ENCODE measurements around the gene SPAG16.

The SPAG16 gene

GRCh38 chr2:213496226-213496625 lies 212.0 kb downstream of the SPAG16 start:
- Histone ChIP-seq H3K9me3 (ENCODE audit: control insufficient read depth in 1 of 2, low read length in 2 of 2) (no peaks in the 10 kb centered on the region), H3K27ac (ENCODE audit: low read depth, low read length) (no peak overlapping the region), H3K9ac (ENCODE audit: low read depth in 1 of 2, low read length in 2 of 2) (no peak overlapping the region), H3K4me3 (ENCODE audit: low read depth in 1 of 2, low read length in 2 of 2) (no peak overlapping the region), H3K27me3 (ENCODE audit: control insufficient read depth in 1 of 2, insufficient read depth in 2 of 2, low read length in 2 of 2) (no peaks in the 10 kb centered on the region), H3K4me1 (ENCODE audit: control insufficient read depth in 1 of 2, insufficient read depth in 2 of 2, low read length in 2 of 2) (peaks cover 0 to 15% of the 10 kb centered on the region in 2 donors), H3K36me3 (ENCODE audit: control insufficient read depth in 1 of 2, insufficient read depth in 2 of 2, low read length in 2 of 2) (no peaks in the 10 kb centered on the region)

GRCh38 chr2:213500881-213501280 lies 216.6 kb downstream of the SPAG16 start:
- Histone ChIP-seq H3K27me3 (ENCODE audit: control insufficient read depth in 1 of 2, insufficient read depth in 2 of 2, low read length in 2 of 2) (no peaks in the 10 kb centered on the region), H3K9me3 (ENCODE audit: control insufficient read depth in 1 of 2, low read length in 2 of 2) (no peaks in the 10 kb centered on the region), H3K27ac (ENCODE audit: low read depth, low read length) (no peak overlapping the region), H3K36me3 (ENCODE audit: control insufficient read depth in 1 of 2, insufficient read depth in 2 of 2, low read length in 2 of 2) (no peaks in the 10 kb centered on the region), H3K9ac (ENCODE audit: low read depth in 1 of 2, low read length in 2 of 2) (no peak overlapping the region), H3K4me3 (ENCODE audit: low read depth in 1 of 2, low read length in 2 of 2) (no peak overlapping the region), H3K4me1 (ENCODE audit: control insufficient read depth in 1 of 2, insufficient read depth in 2 of 2, low read length in 2 of 2) (peaks cover 0 to 2% of the 10 kb centered on the region in 2 donors)

GRCh38 chr2:213524164-213524563 lies 239.9 kb downstream of the SPAG16 start:
- H3K27me3 ChIP-seq (ENCODE audit: control insufficient read depth in 1 of 2, insufficient read depth in 2 of 2, low read length in 2 of 2), result no peaks in the 10 kb centered on the region
- no peak overlapping the region for H3K27ac ChIP-seq (ENCODE audit: low read depth, low read length)
- no peaks in the 10 kb centered on the region for H3K4me1 ChIP-seq (ENCODE audit: control insufficient read depth in 1 of 2, insufficient read depth in 2 of 2, low read length in 2 of 2)
- no peak overlapping the region for H3K4me3 ChIP-seq (ENCODE audit: low read depth in 1 of 2, low read length in 2 of 2)
- no peaks in the 10 kb centered on the region for H3K36me3 ChIP-seq (ENCODE audit: control insufficient read depth in 1 of 2, insufficient read depth in 2 of 2, low read length in 2 of 2)
- H3K9ac ChIP-seq (ENCODE audit: low read depth in 1 of 2, low read length in 2 of 2), result no peak overlapping the region
- H3K9me3 ChIP-seq (ENCODE audit: control insufficient read depth in 1 of 2, low read length in 2 of 2), result peaks cover 4 to 12% of the 10 kb centered on the region in 2 donors

GRCh38 chr2:213537579-213537978 lies 253.3 kb downstream of the SPAG16 start:
- Histone ChIP-seq H3K9ac (ENCODE audit: low read depth in 1 of 2, low read length in 2 of 2) (no peak overlapping the region), H3K27ac (ENCODE audit: low read depth, low read length) (no peak overlapping the region), H3K4me1 (ENCODE audit: control insufficient read depth in 1 of 2, insufficient read depth in 2 of 2, low read length in 2 of 2) (no peaks in the 10 kb centered on the region), H3K4me3 (ENCODE audit: low read depth in 1 of 2, low read length in 2 of 2) (no peak overlapping the region), H3K36me3 (ENCODE audit: control insufficient read depth in 1 of 2, insufficient read depth in 2 of 2, low read length in 2 of 2) (no peaks in the 10 kb centered on the region), H3K9me3 (ENCODE audit: control insufficient read depth in 1 of 2, low read length in 2 of 2) (no peaks in the 10 kb centered on the region), H3K27me3 (ENCODE audit: control insufficient read depth in 1 of 2, insufficient read depth in 2 of 2, low read length in 2 of 2) (no peaks in the 10 kb centered on the region)

GRCh38 chr2:213544940-213545339 lies 260.7 kb downstream of the SPAG16 start:
- Histone ChIP-seq H3K27ac (ENCODE audit: low read depth, low read length) (no peak overlapping the region), H3K36me3 (ENCODE audit: control insufficient read depth in 1 of 2, insufficient read depth in 2 of 2, low read length in 2 of 2) (no peaks in the 10 kb centered on the region)

GRCh38 chr2:213545481-213545880 lies 261.2 kb downstream of the SPAG16 start:
- no peak overlapping the region for H3K4me3 ChIP-seq (ENCODE audit: low read depth in 1 of 2, low read length in 2 of 2)
- H3K27ac ChIP-seq (ENCODE audit: low read depth, low read length), result no peak overlapping the region
- H3K9ac ChIP-seq (ENCODE audit: low read depth in 1 of 2, low read length in 2 of 2), result no peak overlapping the region
- H3K36me3 ChIP-seq (ENCODE audit: control insufficient read depth in 1 of 2, insufficient read depth in 2 of 2, low read length in 2 of 2), result no peaks in the 10 kb centered on the region
- H3K27me3 ChIP-seq (ENCODE audit: control insufficient read depth in 1 of 2, insufficient read depth in 2 of 2, low read length in 2 of 2), result no peaks in the 10 kb centered on the region
- H3K9me3 ChIP-seq (ENCODE audit: control insufficient read depth in 1 of 2, low read length in 2 of 2), result no peaks in the 10 kb centered on the region
- H3K4me1 ChIP-seq (ENCODE audit: control insufficient read depth in 1 of 2, insufficient read depth in 2 of 2, low read length in 2 of 2), result no peaks in the 10 kb centered on the region

More at GRCh38 chr2:213544940-213545339, 260.7 kb downstream of the SPAG16 start:
- Histone ChIP-seq H3K27me3 (ENCODE audit: control insufficient read depth in 1 of 2, insufficient read depth in 2 of 2, low read length in 2 of 2) (no peaks in the 10 kb centered on the region), H3K4me3 (ENCODE audit: low read depth in 1 of 2, low read length in 2 of 2) (no peak overlapping the region), H3K9ac (ENCODE audit: low read depth in 1 of 2, low read length in 2 of 2) (no peak overlapping the region), H3K4me1 (ENCODE audit: control insufficient read depth in 1 of 2, insufficient read depth in 2 of 2, low read length in 2 of 2) (no peaks in the 10 kb centered on the region), H3K9me3 (ENCODE audit: control insufficient read depth in 1 of 2, low read length in 2 of 2) (no peaks in the 10 kb centered on the region)

- Histone ChIP-seq H3K27ac (ENCODE audit: low read depth, low read length) (no peak overlapping the region), H3K9me3 (ENCODE audit: control insufficient read depth in 1 of 2, low read length in 2 of 2) (no peaks in the 10 kb centered on the region), H3K27me3 (ENCODE audit: control insufficient read depth in 1 of 2, insufficient read depth in 2 of 2, low read length in 2 of 2) (no peaks in the 10 kb centered on the region), H3K4me1 (ENCODE audit: control insufficient read depth in 1 of 2, insufficient read depth in 2 of 2, low read length in 2 of 2) (no peaks in the 10 kb centered on the region), H3K36me3 (ENCODE audit: control insufficient read depth in 1 of 2, insufficient read depth in 2 of 2, low read length in 2 of 2) (no peaks in the 10 kb centered on the region), H3K9ac (ENCODE audit: low read depth in 1 of 2, low read length in 2 of 2) (no peak overlapping the region), H3K4me3 (ENCODE audit: low read depth in 1 of 2, low read length in 2 of 2) (no peak overlapping the region)
Measured at GRCh38 chr2:213545964-213546475, 261.8 kb downstream of the SPAG16 start.

GRCh38 chr2:213551526-213551925 lies 267.3 kb downstream of the SPAG16 start:
- H3K36me3 ChIP-seq (ENCODE audit: control insufficient read depth in 1 of 2, insufficient read depth in 2 of 2, low read length in 2 of 2), result no peaks in the 10 kb centered on the region
- no peak overlapping the region for H3K27ac ChIP-seq (ENCODE audit: low read depth, low read length)
- no peaks in the 10 kb centered on the region for H3K9me3 ChIP-seq (ENCODE audit: control insufficient read depth in 1 of 2, low read length in 2 of 2)
- H3K4me1 ChIP-seq (ENCODE audit: control insufficient read depth in 1 of 2, insufficient read depth in 2 of 2, low read length in 2 of 2), result no peaks in the 10 kb centered on the region
- H3K9ac ChIP-seq (ENCODE audit: low read depth in 1 of 2, low read length in 2 of 2), result no peak overlapping the region
- H3K27me3 ChIP-seq (ENCODE audit: control insufficient read depth in 1 of 2, insufficient read depth in 2 of 2, low read length in 2 of 2), result no peaks in the 10 kb centered on the region
- no peak overlapping the region for H3K4me3 ChIP-seq (ENCODE audit: low read depth in 1 of 2, low read length in 2 of 2)

- Histone ChIP-seq H3K36me3 (ENCODE audit: control insufficient read depth in 1 of 2, insufficient read depth in 2 of 2, low read length in 2 of 2) (no peaks in the 10 kb centered on the region), H3K4me1 (ENCODE audit: control insufficient read depth in 1 of 2, insufficient read depth in 2 of 2, low read length in 2 of 2) (no peaks in the 10 kb centered on the region), H3K9ac (ENCODE audit: low read depth in 1 of 2, low read length in 2 of 2) (no peak overlapping the region), H3K27me3 (ENCODE audit: control insufficient read depth in 1 of 2, insufficient read depth in 2 of 2, low read length in 2 of 2) (no peaks in the 10 kb centered on the region), H3K27ac (ENCODE audit: low read depth, low read length) (no peak overlapping the region), H3K4me3 (ENCODE audit: low read depth in 1 of 2, low read length in 2 of 2) (no peak overlapping the region), H3K9me3 (ENCODE audit: control insufficient read depth in 1 of 2, low read length in 2 of 2) (peaks cover 0 to 3% of the 10 kb centered on the region in 2 donors)
Measured at GRCh38 chr2:213559053-213559452, 274.8 kb downstream of the SPAG16 start.

- Histone ChIP-seq H3K27ac (ENCODE audit: low read depth, low read length) (no peak overlapping the region), H3K27me3 (ENCODE audit: control insufficient read depth in 1 of 2, insufficient read depth in 2 of 2, low read length in 2 of 2) (no peaks in the 10 kb centered on the region), H3K4me3 (ENCODE audit: low read depth in 1 of 2, low read length in 2 of 2) (no peak overlapping the region), H3K4me1 (ENCODE audit: control insufficient read depth in 1 of 2, insufficient read depth in 2 of 2, low read length in 2 of 2) (no peaks in the 10 kb centered on the region), H3K36me3 (ENCODE audit: control insufficient read depth in 1 of 2, insufficient read depth in 2 of 2, low read length in 2 of 2) (no peaks in the 10 kb centered on the region), H3K9ac (ENCODE audit: low read depth in 1 of 2, low read length in 2 of 2) (no peak overlapping the region), H3K9me3 (ENCODE audit: control insufficient read depth in 1 of 2, low read length in 2 of 2) (peaks cover 0 to 3% of the 10 kb centered on the region in 2 donors)
Measured at GRCh38 chr2:213561759-213562158, 277.5 kb downstream of the SPAG16 start.

Measured in duodenal mucosa (tissue), 2 donors.